A673 (cell line): ENCODE measurements around the gene PEX7.

Experiments
- CTCF ChIP-seq: fragments of 300-800, 200-600 bp; sonication (generic); conservative IDR thresholded peaks from 2 replicates; pipeline ENCODE4 v1.5.1; 2017; ENCODE audit warnings: low read depth, mild to moderate bottlenecking, antibody characterized with exemption, low read length, moderate library complexity, mixed read lengths
- EZH2 ChIP-seq: fragments of 200-600 bp; sonication (generic); IDR thresholded peaks from 2 replicates; pipeline ENCODE4 v1.6.1; 2017; ENCODE audit warnings: borderline replicate concordance, low read depth, mild to moderate bottlenecking, mixed read lengths, antibody characterized with exemption, low read length; ENCODE audit not compliant: poor library complexity, severe bottlenecking

DNA sequence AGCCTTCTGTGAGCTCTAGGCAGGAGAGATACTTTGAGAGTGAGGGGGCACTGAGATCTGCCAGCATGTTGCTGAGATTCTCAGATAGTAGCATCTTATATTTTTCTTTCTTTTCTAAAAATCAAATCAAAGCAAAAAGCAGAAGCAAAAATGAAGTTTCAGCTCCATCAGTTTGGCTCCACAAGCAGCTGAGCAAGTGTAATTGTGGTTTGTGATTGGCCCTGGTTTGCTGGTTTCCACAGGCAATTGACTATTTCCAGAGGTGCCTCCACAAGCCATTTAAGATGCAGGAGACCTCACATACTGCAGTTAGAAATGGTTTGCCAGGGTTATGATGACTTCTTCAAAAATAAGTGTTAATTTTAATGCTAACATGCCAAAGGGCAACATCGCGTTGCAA lies 104.0 kb downstream of the PEX7 start:
- no peak for TF ChIP-seq CTCF
- TF ChIP-seq EZH2, result no peak
